DOHH2 (cell line): ENCODE results near the gene LYSET.
"Not testable (repeated sequence)": the region's sequence is repeated elsewhere in the genome, so short reads cannot be mapped to it uniquely, and the experiment has no call there.

Experiments
- H3F3A ChIP-seq: fragments of 200-600 bp; sonication (generic), shearing (Covaris generic); 2 replicates; pipeline ENCODE4 v1.6.0; 2016; ENCODE audit warnings: antibody characterized with exemption, mild to moderate bottlenecking; ENCODE audit not compliant: control insufficient read depth, insufficient read depth
- H3K27ac ChIP-seq: fragments of 200-600 bp; sonication (generic); 2 replicates; pipeline ENCODE4 v1.5.1; 2014; ENCODE audit warnings: low read depth, mild to moderate bottlenecking, low read length, moderate library complexity
- H3K27me3 ChIP-seq: fragments of 200-600 bp; sonication (generic); 2 replicates; pipeline ENCODE4 v1.6.1; 2014; ENCODE audit warnings: mild to moderate bottlenecking, low read length, mixed read lengths; ENCODE audit not compliant: control insufficient read depth
- H3K36me3 ChIP-seq: fragments of 200-600 bp; sonication (generic); 2 replicates; pipeline ENCODE4 v1.6.1; 2014; ENCODE audit warnings: mild to moderate bottlenecking, low read length, moderate library complexity, mixed read lengths; ENCODE audit not compliant: control insufficient read depth
- H3K4me1 ChIP-seq: fragments of 200-600 bp; sonication (generic); 2 replicates; pipeline ENCODE4 v1.6.1; 2014; ENCODE audit warnings: mild to moderate bottlenecking, low read length, mixed read lengths; ENCODE audit not compliant: control insufficient read depth
- H3K4me2 ChIP-seq: fragments of 200-600 bp; sonication (generic); 2 replicates; pipeline ENCODE4 v1.6.0; 2014; ENCODE audit warnings: mild to moderate bottlenecking, low read length, moderate library complexity
- H3K4me3 ChIP-seq: fragments of 200-600 bp; sonication (generic); 2 replicates; pipeline ENCODE4 v1.5.1; 2014; ENCODE audit warnings: mild to moderate bottlenecking, low read length, mixed read lengths
- H3K79me2 ChIP-seq: fragments of 200-600 bp; sonication (generic); 2 replicates; pipeline ENCODE4 v1.6.1; 2014; ENCODE audit warnings: mild to moderate bottlenecking, low read length, mixed read lengths; ENCODE audit not compliant: control insufficient read depth
- H3K9me2 ChIP-seq: fragments of 200-600 bp; sonication (generic); replicated peaks from 2 replicates; pipeline ENCODE4 v1.6.1; 2014; ENCODE audit warnings: mild to moderate bottlenecking, low read length, mixed read lengths; ENCODE audit not compliant: control insufficient read depth
- H3K9me3 ChIP-seq: fragments of 200-600 bp; sonication (generic); 2 replicates; pipeline ENCODE4 v1.6.1; 2014; ENCODE audit warnings: antibody characterized with exemption, low read length, mixed read lengths; ENCODE audit not compliant: control insufficient read depth, insufficient read depth
- H4K20me1 ChIP-seq: fragments of 200-600 bp; sonication (generic); 2 replicates; pipeline ENCODE4 v1.6.0; 2014; ENCODE audit warnings: low read depth, mild to moderate bottlenecking, antibody characterized with exemption, low read length, moderate library complexity; ENCODE audit not compliant: control insufficient read depth, insufficient read depth
- EZH2phosphoT487 ChIP-seq: fragments of 200-600 bp; sonication (generic); IDR thresholded peaks from 2 replicates; pipeline ENCODE4 v1.6.1; 2017; ENCODE audit warnings: borderline replicate concordance, mild to moderate bottlenecking, antibody characterized with exemption, low read length, moderate library complexity, mixed read lengths
- TF ChIP-seq, protein P1 (sequence below): fragments of 200-600 bp; sonication (generic); IDR thresholded peaks from one replicate; pipeline ENCODE4 v1.5.1; 2014; ENCODE audit warnings: antibody characterized with exemption, mild to moderate bottlenecking, low read depth, low read length; ENCODE audit not compliant: poor library complexity, severe bottlenecking

Gene LYSET

DNA sequence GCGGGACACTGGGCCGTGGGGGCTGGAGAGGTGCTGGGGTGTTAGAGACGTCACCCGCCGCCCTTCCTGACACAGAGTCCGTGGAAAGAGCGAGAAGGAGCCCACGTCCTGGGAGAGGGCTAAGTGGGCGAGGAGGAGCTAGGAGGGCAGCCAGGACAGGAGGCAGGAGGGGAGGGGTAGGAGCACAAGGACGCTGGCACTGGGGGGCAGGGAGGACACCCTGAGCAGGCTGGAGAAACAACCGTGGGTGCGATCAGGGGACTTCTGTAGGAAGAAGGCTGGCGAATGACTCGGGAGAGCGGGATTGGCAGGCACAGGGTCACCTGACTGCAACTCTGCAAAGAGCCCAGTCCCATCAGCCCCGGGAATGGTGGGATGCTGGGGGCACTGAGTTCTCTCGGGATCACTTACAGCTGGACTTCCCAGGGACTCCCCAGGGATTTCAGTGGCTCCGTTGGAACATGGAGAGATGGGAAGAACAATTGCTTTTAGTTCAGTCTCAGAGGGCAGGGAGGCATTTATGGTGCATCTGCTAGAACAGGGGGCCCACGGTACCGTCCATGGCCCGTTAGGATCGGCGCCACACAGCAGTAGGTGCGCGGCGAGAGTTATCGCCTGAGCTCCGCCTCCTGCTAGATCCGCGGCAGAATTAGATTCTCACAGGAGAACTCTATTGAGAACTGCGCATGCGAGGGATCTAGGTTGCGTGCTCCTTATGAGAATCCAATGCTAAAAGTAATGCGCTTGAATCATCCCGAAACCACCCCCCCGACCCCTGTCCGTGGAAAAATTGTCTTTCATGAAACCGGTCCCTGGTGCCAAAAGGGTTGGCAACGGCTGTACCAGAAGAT lies 46.2 kb downstream of the LYSET start:
- Histone ChIP-seq H3K4me3 (peak overlapping the region; percentile 56), H4K20me1 (no peaks in the 10 kb centered on the region), H3K9me3 (no peaks in the 10 kb centered on the region), H3K4me1 (peaks cover 5% of the 10 kb centered on the region; the same call in 1 of the 2 replicates), H3K36me3 (peaks cover 22% of the 10 kb centered on the region), H3K27ac (no peak overlapping the region), H3K9me2 (no peaks in the 10 kb centered on the region), H3F3A (0 out of 2 replicates have a peak, but pooled peaks cover 3% of the 10 kb centered on the region), H3K79me2 (no peaks in the 10 kb centered on the region), H3K4me2 (peak overlapping the region; percentile 69), H3K27me3 (no peaks in the 10 kb centered on the region)
- no peak for TF ChIP-seq EZH2phosphoT487
- TF ChIP-seq, protein P1, sequence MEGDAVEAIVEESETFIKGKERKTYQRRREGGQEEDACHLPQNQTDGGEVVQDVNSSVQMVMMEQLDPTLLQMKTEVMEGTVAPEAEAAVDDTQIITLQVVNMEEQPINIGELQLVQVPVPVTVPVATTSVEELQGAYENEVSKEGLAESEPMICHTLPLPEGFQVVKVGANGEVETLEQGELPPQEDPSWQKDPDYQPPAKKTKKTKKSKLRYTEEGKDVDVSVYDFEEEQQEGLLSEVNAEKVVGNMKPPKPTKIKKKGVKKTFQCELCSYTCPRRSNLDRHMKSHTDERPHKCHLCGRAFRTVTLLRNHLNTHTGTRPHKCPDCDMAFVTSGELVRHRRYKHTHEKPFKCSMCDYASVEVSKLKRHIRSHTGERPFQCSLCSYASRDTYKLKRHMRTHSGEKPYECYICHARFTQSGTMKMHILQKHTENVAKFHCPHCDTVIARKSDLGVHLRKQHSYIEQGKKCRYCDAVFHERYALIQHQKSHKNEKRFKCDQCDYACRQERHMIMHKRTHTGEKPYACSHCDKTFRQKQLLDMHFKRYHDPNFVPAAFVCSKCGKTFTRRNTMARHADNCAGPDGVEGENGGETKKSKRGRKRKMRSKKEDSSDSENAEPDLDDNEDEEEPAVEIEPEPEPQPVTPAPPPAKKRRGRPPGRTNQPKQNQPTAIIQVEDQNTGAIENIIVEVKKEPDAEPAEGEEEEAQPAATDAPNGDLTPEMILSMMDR = no peak

- H3K9me2 ChIP-seq = no peaks in the 10 kb centered on the region
- H3K9me3 ChIP-seq = no peaks in the 10 kb centered on the region
- peaks cover 18% of the 10 kb centered on the region for H3K36me3 ChIP-seq
- H4K20me1 ChIP-seq = no peaks in the 10 kb centered on the region
- H3K4me3 ChIP-seq = no peak overlapping the region
- TF ChIP-seq, protein P1 = no peak
- TF ChIP-seq EZH2phosphoT487 = no peak
- no peaks in the 10 kb centered on the region for H3K79me2 ChIP-seq
- H3K4me1 ChIP-seq = peaks cover 5% of the 10 kb centered on the region; the same call in 1 of the 2 replicates
- no peak overlapping the region for H3K4me2 ChIP-seq
- 0 out of 2 replicates have a peak, but pooled peaks cover 3% of the 10 kb centered on the region for H3F3A ChIP-seq
- H3K27ac ChIP-seq = no peak overlapping the region
- no peaks in the 10 kb centered on the region for H3K27me3 ChIP-seq
These were observed 47.0 kb downstream of the LYSET start for GRCh38 chr14:93232159-93232558.

GRCh38 chr14:93233078-93233477 lies 48.0 kb downstream of the LYSET start:
- H3F3A ChIP-seq = not testable (repeated sequence)

DNA sequence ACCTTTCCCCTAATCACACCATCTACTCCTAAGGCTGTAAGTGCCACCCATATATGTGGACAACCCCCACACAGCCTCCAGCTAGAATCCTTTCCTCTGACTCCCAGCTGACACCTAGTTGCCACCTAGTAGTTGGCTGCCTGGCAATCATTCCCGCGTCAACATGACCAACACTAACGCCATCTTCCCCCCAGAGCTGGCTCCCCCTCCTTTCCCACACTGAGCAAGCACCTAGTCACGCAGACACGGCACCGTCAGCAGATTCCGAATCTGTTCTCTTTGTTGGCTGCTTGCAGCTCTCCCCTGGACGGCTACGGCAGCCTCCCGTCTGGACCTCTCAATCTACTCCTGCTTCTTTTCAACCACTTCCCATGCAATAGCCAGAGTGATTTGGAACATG lies 49.7 kb downstream of the LYSET start:
- Histone ChIP-seq H3K4me3 (no peak overlapping the region), H3K9me2 (no peaks in the 10 kb centered on the region), H4K20me1 (no peaks in the 10 kb centered on the region), H3K79me2 (no peaks in the 10 kb centered on the region), H3K4me1 (peaks cover 5% of the 10 kb centered on the region; the same call in 1 of the 2 replicates), H3K4me2 (no peak overlapping the region), H3F3A (no peaks in the 10 kb centered on the region), H3K27ac (no peak overlapping the region), H3K36me3 (no peaks in the 10 kb centered on the region), H3K9me3 (no peaks in the 10 kb centered on the region), H3K27me3 (no peaks in the 10 kb centered on the region)
- TF ChIP-seq EZH2phosphoT487 = no peak
- TF ChIP-seq, protein P1 = no peak

More at GRCh38 chr14:93233078-93233477, 48.0 kb downstream of the LYSET start:
- H3K4me3 ChIP-seq, H3K79me2 ChIP-seq, H3K9me3 ChIP-seq, H3K36me3 ChIP-seq, H3K27ac ChIP-seq, H3K4me1 ChIP-seq, H3K4me2 ChIP-seq, H3K27me3 ChIP-seq, H4K20me1 ChIP-seq, H3K9me2 ChIP-seq: not testable (repeated sequence)
